VCaP (cell line): ENCODE data around the gene ARAP3.
A peak's percentile ranks its signal among the peaks of the same experiment; 100 is the strongest.

Experiments
- H3K27ac ChIP-seq: fragments of 450-650 bp; 2 replicates; pipeline ENCODE4 v1.5.1; 2017
- TF ChIP-seq, protein P1 (sequence below): fragments of 450-650 bp; conservative IDR thresholded peaks from 2 replicates; pipeline ENCODE4 v1.5.1; 2017; ENCODE audit warnings: mild to moderate bottlenecking, moderate library complexity

The ARAP3 gene

GRCh38 chr5:141655020-141655419, 27.0 kb downstream of the ARAP3 start:
- TF ChIP-seq, protein P1, sequence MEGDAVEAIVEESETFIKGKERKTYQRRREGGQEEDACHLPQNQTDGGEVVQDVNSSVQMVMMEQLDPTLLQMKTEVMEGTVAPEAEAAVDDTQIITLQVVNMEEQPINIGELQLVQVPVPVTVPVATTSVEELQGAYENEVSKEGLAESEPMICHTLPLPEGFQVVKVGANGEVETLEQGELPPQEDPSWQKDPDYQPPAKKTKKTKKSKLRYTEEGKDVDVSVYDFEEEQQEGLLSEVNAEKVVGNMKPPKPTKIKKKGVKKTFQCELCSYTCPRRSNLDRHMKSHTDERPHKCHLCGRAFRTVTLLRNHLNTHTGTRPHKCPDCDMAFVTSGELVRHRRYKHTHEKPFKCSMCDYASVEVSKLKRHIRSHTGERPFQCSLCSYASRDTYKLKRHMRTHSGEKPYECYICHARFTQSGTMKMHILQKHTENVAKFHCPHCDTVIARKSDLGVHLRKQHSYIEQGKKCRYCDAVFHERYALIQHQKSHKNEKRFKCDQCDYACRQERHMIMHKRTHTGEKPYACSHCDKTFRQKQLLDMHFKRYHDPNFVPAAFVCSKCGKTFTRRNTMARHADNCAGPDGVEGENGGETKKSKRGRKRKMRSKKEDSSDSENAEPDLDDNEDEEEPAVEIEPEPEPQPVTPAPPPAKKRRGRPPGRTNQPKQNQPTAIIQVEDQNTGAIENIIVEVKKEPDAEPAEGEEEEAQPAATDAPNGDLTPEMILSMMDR = no peak
- H3K27ac ChIP-seq = no peak overlapping the region

DNA sequence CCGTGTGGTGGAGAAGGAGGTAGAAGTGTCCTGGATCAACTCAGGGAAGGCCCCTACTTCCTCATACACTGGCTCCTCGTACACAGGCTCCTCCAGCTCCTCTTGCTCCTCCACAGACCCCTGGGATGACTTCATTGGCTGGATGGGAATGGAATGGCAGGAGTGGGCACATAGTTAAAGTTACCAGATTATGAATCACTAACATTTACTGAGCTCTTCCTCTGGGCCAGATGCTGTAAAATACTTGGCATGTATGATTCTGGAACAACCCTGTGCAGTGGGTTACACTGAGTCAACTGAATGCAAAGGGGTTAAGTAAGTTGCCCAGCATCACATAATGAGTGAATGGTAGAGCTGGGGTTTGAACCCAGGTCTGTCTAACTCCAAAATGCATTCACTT, 27.7 kb downstream of the ARAP3 start:
- TF ChIP-seq, protein P1 = no peak

GRCh38 chr5:141651728-141652105, 30.3 kb downstream of the ARAP3 start:
- peak overlapping the region; percentile 56 for H3K27ac ChIP-seq

More for the DNA sequence above, 27.7 kb downstream of the ARAP3 start:
- no peak overlapping the region for H3K27ac ChIP-seq

DNA sequence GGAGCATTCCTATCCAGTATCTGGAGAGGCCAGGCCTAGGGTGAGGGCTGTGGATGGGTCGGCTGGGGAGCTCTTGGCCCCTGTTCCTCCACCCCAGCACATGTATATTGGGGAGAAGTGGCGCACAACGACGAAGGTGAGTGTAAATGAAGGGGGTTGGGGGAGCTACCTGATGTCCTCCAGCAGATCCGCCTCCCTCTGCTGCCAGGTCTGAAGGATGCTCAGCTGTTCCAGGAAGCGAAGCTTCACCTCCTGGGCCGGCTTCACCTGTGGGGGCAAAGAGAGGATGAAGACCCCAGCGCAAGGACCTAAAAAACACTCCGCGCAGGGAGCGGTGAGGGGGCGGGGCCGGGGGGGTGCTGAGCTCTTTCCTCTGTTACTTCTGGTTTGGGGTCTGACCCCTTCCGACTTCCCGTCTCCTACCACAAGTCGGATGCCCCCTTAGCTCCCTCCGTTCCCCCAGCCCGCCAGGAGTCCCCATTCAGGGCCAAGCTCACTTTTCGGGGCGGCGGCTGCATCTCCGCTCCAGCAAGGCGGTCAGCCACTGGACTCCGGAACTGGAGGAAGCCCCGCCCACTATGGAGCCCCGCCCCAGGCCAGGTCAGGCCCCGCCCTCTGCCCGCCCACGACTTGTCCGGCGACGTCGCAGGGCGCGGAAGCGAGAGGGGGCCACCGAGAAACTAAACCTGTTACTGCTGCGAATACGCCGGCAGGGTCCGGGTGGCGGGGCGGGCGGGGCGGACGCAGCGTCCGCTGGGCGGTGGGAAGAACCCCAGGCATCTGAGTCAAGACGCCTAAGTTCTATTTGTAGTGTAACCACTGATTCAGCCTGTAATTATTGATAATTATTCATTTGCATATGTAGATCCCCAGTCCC, 30.9 kb downstream of the ARAP3 start, which contains the start of gene FCHSD1:
Gene FCHSD1, minus strand, starts transcription at position 568 of the 877 bp plus-strand sequence. Its CDS starts 50 bp downstream, at position 518.
- TF ChIP-seq, protein P1 = no peak
- peak within 1 kb of the TSS; percentile 56 for H3K27ac ChIP-seq

More at GRCh38 chr5:141651728-141652105, 30.3 kb downstream of the ARAP3 start:
- TF ChIP-seq, protein P1 = no peak

GRCh38 chr5:141649972-141650371, 32.1 kb downstream of the ARAP3 start:
- TF ChIP-seq, protein P1 = no peak
- no peak overlapping the region for H3K27ac ChIP-seq

DNA sequence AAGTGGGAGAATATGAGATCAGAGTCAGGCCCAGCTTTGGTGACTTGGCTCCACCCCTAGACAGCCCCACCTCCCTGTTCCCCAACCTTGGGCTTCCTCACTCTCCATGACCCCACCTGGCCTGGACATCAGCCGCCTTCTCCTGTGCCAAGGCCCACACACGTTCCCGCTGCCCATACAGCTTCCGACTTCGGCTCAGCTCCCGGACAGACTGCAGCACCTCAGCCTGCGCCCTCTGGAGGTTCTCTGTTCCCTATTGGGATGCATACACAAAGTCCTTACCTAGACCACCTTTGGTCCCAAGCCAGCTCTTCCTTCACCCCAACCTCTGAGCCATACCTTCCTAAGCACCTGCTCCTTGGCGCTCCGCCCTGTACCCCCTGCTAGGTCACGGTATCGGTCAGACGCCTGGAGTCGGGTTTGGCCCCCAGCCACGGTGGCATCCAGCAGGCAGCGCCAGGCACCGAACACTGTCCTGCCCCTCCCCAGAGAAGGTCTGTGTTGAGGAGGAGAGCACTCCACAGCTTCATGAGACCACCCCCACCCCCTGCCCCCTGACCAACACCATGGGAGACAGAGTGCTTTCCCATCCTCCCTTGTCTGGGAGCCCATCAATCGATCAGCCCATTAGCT, 32.9 kb downstream of the ARAP3 start:
- TF ChIP-seq, protein P1 = no peak
- no peak overlapping the region for H3K27ac ChIP-seq

GRCh38 chr5:141647851-141648250, 34.2 kb downstream of the ARAP3 start:
- no peak overlapping the region for H3K27ac ChIP-seq
- TF ChIP-seq, protein P1 = no peak
